Caco-2 (cell line): ENCODE data around the gene CBFA2T2. TPM values are rescaled to one million over a fixed set of nuclear protein-coding genes. Genes with fewer than 3 reads are reported as not detected.

Experiments
- BruUV-seq: library from RNA; stranded (reverse); fragments of 400-500 nt; replicated peaks from 2 replicates; lab custom pipeline; 2021; lab: Mats Ljungman, UMichigan
- CTCF ChIA-PET: fragments of 300-600 bp; sonication (Branson Sonifier 250); formaldehyde crosslinking; loops from one replicate; lab custom pipeline; 2022; ENCODE audit warnings: antibody characterized with exemption; lab: Charles Lee
- POLR2A ChIA-PET: fragments of 300-600 bp; sonication (Branson Sonifier 250); formaldehyde crosslinking; loops from one replicate; lab custom pipeline; 2022; ENCODE audit warnings: antibody characterized with exemption; lab: Charles Lee
- DNase-seq, 2 experiments: peaks; one replicate each; pipeline versions ENCODE4 v3.0.0 to v3.0.0-alpha.2; 2020 to 2022
- H3K27me3 ChIP-seq: replicated peaks from 2 replicates; pipeline ENCODE4 v1.6.0; 2011; ENCODE audit warnings: low read length; ENCODE audit not compliant: control insufficient read depth, insufficient read depth
- H3K36me3 ChIP-seq: 2 replicates; pipeline ENCODE4 v1.5.1; 2011; ENCODE audit warnings: low read length; ENCODE audit not compliant: control insufficient read depth, insufficient read depth
- H3K4me1 ChIP-seq: fragments of 250-450 bp; sonication (Bioruptor Pico); 2 replicates; pipeline ENCODE4 v1.5.1; 2020; ENCODE audit warnings: mild to moderate bottlenecking
- H3K4me3 ChIP-seq: 2 replicates; pipeline ENCODE4 v1.5.1; 2011; ENCODE audit warnings: low read depth, mild to moderate bottlenecking, control low read depth, low read length
- H3K9me3 ChIP-seq: fragments of 250-450 bp; sonication (Bioruptor Pico); 2 replicates; pipeline ENCODE4 v1.5.1; 2020; ENCODE audit warnings: mild to moderate bottlenecking, moderate library complexity
- H3K27ac Mint-ChIP-seq: one replicate; pipeline ENCODE4 v1.8.0; 2022; ENCODE audit warnings: mixed read lengths; ENCODE audit not compliant: unreplicated experiment
- H3K27me3 Mint-ChIP-seq: one replicate; pipeline ENCODE4 v1.8.0; 2022; ENCODE audit warnings: mixed read lengths; ENCODE audit not compliant: insufficient read depth, unreplicated experiment
- H3K36me3 Mint-ChIP-seq: one replicate; pipeline ENCODE4 v1.8.0; 2022; ENCODE audit warnings: mild to moderate bottlenecking, mixed read lengths; ENCODE audit not compliant: insufficient read depth, unreplicated experiment
- H3K4me1 Mint-ChIP-seq: one replicate; pipeline ENCODE4 v1.8.0; 2022; ENCODE audit warnings: low read depth, mixed read lengths; ENCODE audit not compliant: unreplicated experiment
- H3K4me3 Mint-ChIP-seq: one replicate; pipeline ENCODE4 v1.8.0; 2022; ENCODE audit warnings: mild to moderate bottlenecking, moderate library complexity, mixed read lengths; ENCODE audit not compliant: unreplicated experiment
- H3K9me3 Mint-ChIP-seq: one replicate; pipeline ENCODE4 v1.8.0; 2022; ENCODE audit warnings: mixed read lengths; ENCODE audit not compliant: unreplicated experiment
- intact Hi-C: fragments of 100-400 bp; cut with micrococcal nuclease; formaldehyde crosslinking; loops from one replicate; pipeline ENCODE4 v1.10.0; 2022; ENCODE audit not compliant: unreplicated experiment
- total RNA-seq: library from RNA; stranded (reverse); gene quantifications from 2 replicates; pipeline ENCODE4 v1.2.3, GENCODE V29; 2022
- TF ChIP-seq, protein P1 (sequence below), 2 experiments: fragments of 200-600 bp in 1 of 2; IDR thresholded peaks; 1 replicate in 1 of 2; 2 replicates in 1 of 2; pipeline versions ENCODE4 v1.5.1 to v1.8.0; 2011 to 2022; ENCODE audit warnings: antibody characterized with exemption in 1 of 2, control low read depth in 1 of 2, inconsistent platforms in 1 of 2, low read depth in 1 of 2, low read length in 1 of 2, mild to moderate bottlenecking in 1 of 2, moderate library complexity in 1 of 2; ENCODE audit not compliant: insufficient read depth in 1 of 2, severe bottlenecking in 1 of 2, unreplicated experiment in 1 of 2

Gene CBFA2T2
- total RNA-seq, 1 experiment from 2014 or later: 30.6 TPM

DNA sequence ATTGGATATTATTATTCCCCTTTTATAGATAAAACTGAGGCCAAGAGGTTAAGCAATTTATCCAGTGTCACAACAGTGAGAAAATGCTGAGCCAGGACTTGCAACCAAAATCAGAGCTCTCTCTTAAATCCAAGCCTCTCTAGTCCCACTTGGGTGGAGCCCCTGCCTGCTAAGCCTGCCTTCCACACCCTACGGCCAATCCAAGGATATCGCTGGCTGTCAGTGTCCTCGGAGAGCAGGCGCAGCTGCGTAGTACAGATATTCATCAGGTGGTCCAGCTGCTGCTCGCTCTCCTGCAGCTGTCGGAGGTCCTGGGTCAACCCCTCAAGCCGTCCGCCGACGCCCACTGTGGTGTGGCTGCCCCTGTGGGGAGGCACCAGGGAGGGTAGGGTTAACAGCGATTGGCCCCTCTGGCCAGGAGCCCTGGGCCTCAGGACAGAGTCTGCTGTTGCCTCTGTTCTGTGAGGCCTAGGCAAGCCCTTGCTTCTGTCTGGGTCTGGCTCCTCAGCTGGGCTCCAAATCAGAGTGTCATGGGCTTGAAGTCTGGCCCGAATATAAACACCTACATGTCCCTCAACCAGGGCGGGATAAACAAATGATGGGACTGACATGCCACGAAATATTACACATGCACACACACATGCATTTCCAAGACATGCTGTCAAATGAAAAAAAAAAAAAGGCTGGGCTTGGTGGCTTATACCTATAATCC is 188.3 kb downstream of the CBFA2T2 start:
- Histone ChIP-seq H3K27me3 (no peaks in the 10 kb centered on the region), H3K36me3 (peaks cover 6% of the 10 kb centered on the region; the same call in 1 of the 2 replicates), H3K4me1 (peaks cover 11% of the 10 kb centered on the region), H3K9me3 (no peaks in the 10 kb centered on the region), H3K4me3 (no peak overlapping the region)
- DNase-seq: no peak
- no peaks in the 10 kb centered on the region for H3K9me3 Mint-ChIP-seq
- ChIA-PET POLR2A (interaction anchor here (0.6 kb wide), 1 partner anchor 315 kb away, joined by 7 read pairs; no protein-coding TSS in a partner anchor), CTCF (interaction anchor here (1.0 to 2.5 kb wide), 2 partner anchors 11 to 276 kb away, joined by 3 to 13 read pairs; partner anchors contain the start of gene ACTL10)
- no peaks in the 10 kb centered on the region for H3K27me3 Mint-ChIP-seq
- no TSS peak for BruUV-seq
- H3K36me3 Mint-ChIP-seq: peaks cover 94% of the 10 kb centered on the region
- intact Hi-C loops: no loop called here
- H3K4me1 Mint-ChIP-seq: peaks cover 36% of the 10 kb centered on the region
- no peak overlapping the region for H3K4me3 Mint-ChIP-seq
- H3K27ac Mint-ChIP-seq: no peak overlapping the region
- TF ChIP-seq, protein P1, sequence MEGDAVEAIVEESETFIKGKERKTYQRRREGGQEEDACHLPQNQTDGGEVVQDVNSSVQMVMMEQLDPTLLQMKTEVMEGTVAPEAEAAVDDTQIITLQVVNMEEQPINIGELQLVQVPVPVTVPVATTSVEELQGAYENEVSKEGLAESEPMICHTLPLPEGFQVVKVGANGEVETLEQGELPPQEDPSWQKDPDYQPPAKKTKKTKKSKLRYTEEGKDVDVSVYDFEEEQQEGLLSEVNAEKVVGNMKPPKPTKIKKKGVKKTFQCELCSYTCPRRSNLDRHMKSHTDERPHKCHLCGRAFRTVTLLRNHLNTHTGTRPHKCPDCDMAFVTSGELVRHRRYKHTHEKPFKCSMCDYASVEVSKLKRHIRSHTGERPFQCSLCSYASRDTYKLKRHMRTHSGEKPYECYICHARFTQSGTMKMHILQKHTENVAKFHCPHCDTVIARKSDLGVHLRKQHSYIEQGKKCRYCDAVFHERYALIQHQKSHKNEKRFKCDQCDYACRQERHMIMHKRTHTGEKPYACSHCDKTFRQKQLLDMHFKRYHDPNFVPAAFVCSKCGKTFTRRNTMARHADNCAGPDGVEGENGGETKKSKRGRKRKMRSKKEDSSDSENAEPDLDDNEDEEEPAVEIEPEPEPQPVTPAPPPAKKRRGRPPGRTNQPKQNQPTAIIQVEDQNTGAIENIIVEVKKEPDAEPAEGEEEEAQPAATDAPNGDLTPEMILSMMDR (IDR thresholded peaks at IDR 0.05; ENCODE audit: insufficient read depth in 1 of 2, low read depth in 1 of 2, low read length in 1 of 2, severe bottlenecking in 1 of 2, unreplicated experiment in 1 of 2): no peak

DNA sequence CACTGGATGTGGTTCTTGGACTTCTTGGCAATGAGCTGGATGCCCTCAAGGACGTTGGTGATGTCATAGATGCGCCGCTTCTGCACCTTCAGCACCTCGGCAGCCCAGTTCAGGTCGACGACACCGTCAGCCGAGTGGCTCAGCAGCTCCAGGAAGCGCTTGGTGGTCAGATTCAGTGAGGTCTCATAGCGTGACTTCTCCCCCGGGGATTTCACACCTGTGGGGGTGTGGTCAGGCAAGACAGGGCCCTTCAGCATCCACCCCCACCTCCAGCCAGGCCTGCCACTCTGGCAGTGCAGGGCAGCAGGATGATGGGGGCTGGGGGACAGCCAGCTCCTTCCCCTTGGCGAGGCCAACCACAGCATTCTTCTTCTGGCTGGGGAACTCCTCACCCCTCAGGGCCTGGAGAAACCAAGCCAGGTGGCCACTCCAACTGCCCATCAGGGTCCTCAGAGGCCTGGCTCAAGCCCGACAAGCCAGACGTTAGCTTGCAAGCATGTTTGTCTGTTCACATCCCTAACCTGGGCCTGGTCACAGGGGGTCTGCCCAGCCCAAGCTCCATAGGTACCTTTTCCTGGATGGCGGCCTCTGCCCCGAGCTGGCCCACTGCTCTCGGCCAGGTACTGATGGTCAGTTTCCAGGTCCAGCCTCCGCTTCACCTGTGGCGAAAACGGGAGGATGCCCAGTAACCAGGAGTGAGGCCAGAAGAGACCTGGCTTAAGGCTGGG is 190.0 kb downstream of the CBFA2T2 start:
- POLR2A ChIA-PET: interaction anchor here (2.0 kb wide), 1 partner anchor 13 kb away, joined by 6 read pairs; the partner anchor contains the start of gene ACTL10
- H3K27me3 Mint-ChIP-seq: no peaks in the 10 kb centered on the region
- H3K4me1 Mint-ChIP-seq: peaks cover 29% of the 10 kb centered on the region
- H3K36me3 Mint-ChIP-seq: peaks cover 86% of the 10 kb centered on the region
- H3K27ac Mint-ChIP-seq: no peak overlapping the region
- no peak overlapping the region for H3K4me3 Mint-ChIP-seq
- H3K9me3 ChIP-seq: no peaks in the 10 kb centered on the region
- no peaks in the 10 kb centered on the region for H3K9me3 Mint-ChIP-seq
- TF ChIP-seq, protein P1 (IDR thresholded peaks at IDR 0.05; ENCODE audit: insufficient read depth in 1 of 2, low read depth in 1 of 2, low read length in 1 of 2, severe bottlenecking in 1 of 2, unreplicated experiment in 1 of 2): no peak
- CTCF ChIA-PET: interaction anchor here (2.5 to 6.0 kb wide), 2 partner anchors 12 to 13 kb away, joined by 13 to 29 read pairs; partner anchors contain the start of gene ACTL10
- intact Hi-C loops: no loop called here
- H3K4me1 ChIP-seq: peaks cover 11% of the 10 kb centered on the region
- H3K36me3 ChIP-seq: peaks cover 6% of the 10 kb centered on the region; the same call in 1 of the 2 replicates
- no peaks in the 10 kb centered on the region for H3K27me3 ChIP-seq
- no peak overlapping the region for H3K4me3 ChIP-seq
- DNase-seq: no peak
- no TSS peak for BruUV-seq

DNA sequence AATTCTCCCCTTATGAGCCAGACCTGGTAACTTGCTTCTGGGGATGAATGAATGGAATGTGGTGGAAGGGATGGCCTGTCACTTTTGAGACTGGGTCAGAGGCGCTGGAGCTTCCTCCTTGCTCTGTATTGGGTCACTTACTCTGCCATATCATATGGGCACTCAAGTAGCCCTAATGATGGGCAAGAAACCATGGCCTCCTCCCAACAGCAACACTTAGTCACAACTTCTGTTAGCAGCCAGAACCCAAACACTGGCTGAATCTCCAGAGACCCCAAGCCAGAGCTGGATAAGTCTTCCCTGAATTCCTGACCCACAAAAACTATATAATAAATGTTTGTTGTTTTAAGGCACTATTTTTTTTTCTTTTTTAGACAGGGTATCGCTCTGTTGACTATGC is 190.8 kb downstream of the CBFA2T2 start:
- Mint-ChIP-seq H3K36me3 (peaks cover 88% of the 10 kb centered on the region), H3K9me3 (no peaks in the 10 kb centered on the region), H3K4me1 (peaks cover 29% of the 10 kb centered on the region), H3K27me3 (no peaks in the 10 kb centered on the region), H3K4me3 (no peak overlapping the region), H3K27ac (peak overlapping the region; percentile 7)
- Histone ChIP-seq H3K36me3 (peaks cover 6% of the 10 kb centered on the region; the same call in 1 of the 2 replicates), H3K27me3 (no peaks in the 10 kb centered on the region), H3K9me3 (no peaks in the 10 kb centered on the region), H3K4me3 (no peak overlapping the region), H3K4me1 (peaks cover 11% of the 10 kb centered on the region)
- ChIA-PET POLR2A (interaction anchor here (1.0 to 2.0 kb wide), 2 partner anchors 14 to 40 kb away, joined by 3 to 6 read pairs; partner anchors contain the start of genes ACTL10 and PXMP4), CTCF (interaction anchor here (6.0 kb wide), 1 partner anchor 13 kb away, joined by 29 read pairs; the partner anchor contains the start of gene ACTL10)
- DNase-seq: no peak
- no TSS peak for BruUV-seq
- TF ChIP-seq, protein P1 (IDR thresholded peaks at IDR 0.05; ENCODE audit: insufficient read depth in 1 of 2, low read depth in 1 of 2, low read length in 1 of 2, severe bottlenecking in 1 of 2, unreplicated experiment in 1 of 2): no peak
- intact Hi-C loops: no loop called here
